HepG2 (cell line): Measurements from ENCODE around the gene NDUFB7. TPM values are rescaled to one million over a fixed set of nuclear protein-coding genes. Genes with fewer than 3 reads are reported as not detected.
A peak's percentile ranks its signal among the peaks of the same experiment; 100 is the strongest.

Experiments used
- ASH2L ChIP-seq: fragments of 300-600, 200-600 bp; sonication (generic); IDR thresholded peaks from 2 replicates; pipeline ENCODE4 v1.7.0; 2017; ENCODE audit warnings: low read depth, mild to moderate bottlenecking, moderate library complexity, mixed read lengths, low read length; ENCODE audit not compliant: insufficient read length
- HNF4A ChIP-seq: sonication (generic); formaldehyde crosslinking; IDR thresholded peaks from 2 replicates; pipeline ENCODE4 v1.4.0; 2020; ENCODE audit warnings: missing genetic modification reagents
- KMT2A ChIP-seq: sonication (generic); formaldehyde crosslinking; IDR thresholded peaks from 2 replicates; pipeline ENCODE4 v1.4.0; 2020; ENCODE audit warnings: missing genetic modification reagents
- MAF1 ChIP-seq: sonication (generic); formaldehyde crosslinking; IDR thresholded peaks from 2 replicates; pipeline ENCODE4 v1.5.0; 2020; ENCODE audit warnings: missing genetic modification reagents, borderline replicate concordance
- MED13 ChIP-seq: sonication (generic); formaldehyde crosslinking; IDR thresholded peaks from 2 replicates; pipeline ENCODE4 v1.5.0; 2020; ENCODE audit warnings: missing genetic modification reagents
- MED8 ChIP-seq: sonication (generic); formaldehyde crosslinking; IDR thresholded peaks from 2 replicates; pipeline ENCODE4 v1.8.1; 2023; ENCODE audit warnings: mild to moderate bottlenecking, missing genetic modification reagents; ENCODE audit not compliant: insufficient replicate concordance
- SIN3A ChIP-seq: IDR thresholded peaks from 2 replicates; pipeline ENCODE4 v1.6.1; 2011; ENCODE audit warnings: low read depth, mild to moderate bottlenecking, control low read depth, low read length, borderline replicate concordance
- SPEN ChIP-seq: sonication (generic); formaldehyde crosslinking; IDR thresholded peaks from 2 replicates; pipeline ENCODE4 v1.5.1; 2020; ENCODE audit warnings: low read depth, mild to moderate bottlenecking, missing genetic modification reagents
- SRSF1 ChIP-seq: fragments of 200-400 bp; formaldehyde crosslinking; optimal IDR thresholded peaks from 2 replicates; pipeline ENCODE3; 2017; ENCODE audit warnings: mild to moderate bottlenecking, low read depth, low read length, moderate library complexity
- XBP1 ChIP-seq: sonication (generic); formaldehyde crosslinking; IDR thresholded peaks from 2 replicates; pipeline ENCODE4 v1.5.0; 2020; ENCODE audit warnings: missing genetic modification reagents
- ZBTB7A ChIP-seq: sonication (generic); formaldehyde crosslinking; IDR thresholded peaks from 2 replicates; pipeline ENCODE4 v1.8.0; 2022; ENCODE audit warnings: mild to moderate bottlenecking, missing genetic modification reagents
- ZNF282 ChIP-seq: fragments of 450-650 bp; IDR thresholded peaks from 2 replicates; pipeline ENCODE4 v1.6.1; 2018; ENCODE audit not compliant: partially characterized antibody
- ZNF367 ChIP-seq: sonication (generic); formaldehyde crosslinking; IDR thresholded peaks from 2 replicates; pipeline ENCODE4 v1.4.0; 2020; ENCODE audit warnings: missing genetic modification reagents, borderline replicate concordance
- ZNF460 ChIP-seq: sonication (generic); formaldehyde crosslinking; IDR thresholded peaks from 2 replicates; pipeline ENCODE4 v1.5.1; 2020; ENCODE audit warnings: missing genetic modification reagents, mild to moderate bottlenecking, borderline replicate concordance
- ZNF619 ChIP-seq: sonication (generic); formaldehyde crosslinking; IDR thresholded peaks from 2 replicates; pipeline ENCODE4 v1.4.0; 2020; ENCODE audit warnings: mild to moderate bottlenecking, missing genetic modification reagents
- polyA plus RNA-seq, 8 experiments: library from polyadenylated mRNA; depleted of rRNA in 3 of 8; stranded (reverse) in 7 of 8; unstranded in 1 of 8; fragments of >200 nt; fragmentation: Illumina TruSeq in 4 of 8; extraction: Trizol in 4 of 8; gene quantifications; 2 replicates each; pipeline versions ENCODE4 v1.2.1 to v1.2.3, GENCODE V29; 2011 to 2016; ENCODE audit warnings: low read depth in 4 of 8, missing spikeins in 1 of 8, mixed read lengths in 1 of 8; ENCODE audit not compliant: insufficient read depth in 1 of 8
- total RNA-seq, 5 experiments: library from RNA; depleted of rRNA; stranded (reverse); fragments of >200 nt; fragmentation: Illumina TruSeq; extraction: Trizol; gene quantifications; 2 replicates each; pipeline ENCODE4 v1.2.3, GENCODE V29; 2016; ENCODE audit warnings: low read depth in 1 of 5
- TF ChIP-seq, protein P1 (sequence below): sonication (generic); formaldehyde crosslinking; IDR thresholded peaks from 2 replicates; pipeline ENCODE4 v1.4.0; 2020; ENCODE audit warnings: missing genetic modification reagents
- TF ChIP-seq, protein P2 (sequence below): sonication (generic); formaldehyde crosslinking; IDR thresholded peaks from 2 replicates; pipeline ENCODE4 v1.4.0; 2020; ENCODE audit warnings: missing genetic modification reagents
- TF ChIP-seq, protein P3 (sequence below): sonication (generic); formaldehyde crosslinking; IDR thresholded peaks from 2 replicates; pipeline ENCODE4 v1.4.0; 2020; ENCODE audit warnings: missing genetic modification reagents
- TF ChIP-seq, protein P4 (sequence below): sonication (generic); formaldehyde crosslinking; IDR thresholded peaks from 2 replicates; pipeline ENCODE4 v1.4.0; 2020; ENCODE audit warnings: missing genetic modification reagents
- TF ChIP-seq, protein P5 (sequence below): sonication (generic); formaldehyde crosslinking; conservative IDR thresholded peaks from 2 replicates; pipeline ENCODE4 v1.4.0; 2020; ENCODE audit warnings: missing genetic modification reagents
- TF ChIP-seq, protein P6 (sequence below): sonication (generic); formaldehyde crosslinking; IDR thresholded peaks from 2 replicates; pipeline ENCODE4 v1.5.0; 2020; ENCODE audit warnings: missing genetic modification reagents

NDUFB7 gene
- total and polyA plus RNA-seq, 2 of the 13 experiments (the other 11 are each of a cell fraction or from before 2014, with no cell fraction given): 156 to 198 TPM

DNA sequence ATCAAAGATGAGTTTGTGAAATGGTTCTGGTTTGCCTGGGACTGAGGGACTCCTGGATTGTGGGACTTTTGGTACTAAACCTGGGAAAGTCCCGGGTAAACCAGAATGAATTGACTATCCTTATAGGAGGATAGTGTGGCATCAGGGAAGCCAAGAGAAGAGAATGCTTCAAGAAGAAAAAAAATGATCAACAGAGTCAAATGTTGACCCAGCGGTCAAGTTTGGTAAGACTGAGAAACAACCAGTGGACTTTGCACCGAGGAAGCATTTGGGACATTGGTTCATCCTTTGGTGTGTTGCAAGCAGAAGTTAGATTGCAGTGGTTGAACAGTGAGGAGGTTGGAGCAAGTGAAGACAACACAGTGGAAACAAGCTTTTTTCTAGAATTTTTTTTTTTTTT is 44.5 kb upstream of the NDUFB7 start (continued):
- TF ChIP-seq, protein P1, sequence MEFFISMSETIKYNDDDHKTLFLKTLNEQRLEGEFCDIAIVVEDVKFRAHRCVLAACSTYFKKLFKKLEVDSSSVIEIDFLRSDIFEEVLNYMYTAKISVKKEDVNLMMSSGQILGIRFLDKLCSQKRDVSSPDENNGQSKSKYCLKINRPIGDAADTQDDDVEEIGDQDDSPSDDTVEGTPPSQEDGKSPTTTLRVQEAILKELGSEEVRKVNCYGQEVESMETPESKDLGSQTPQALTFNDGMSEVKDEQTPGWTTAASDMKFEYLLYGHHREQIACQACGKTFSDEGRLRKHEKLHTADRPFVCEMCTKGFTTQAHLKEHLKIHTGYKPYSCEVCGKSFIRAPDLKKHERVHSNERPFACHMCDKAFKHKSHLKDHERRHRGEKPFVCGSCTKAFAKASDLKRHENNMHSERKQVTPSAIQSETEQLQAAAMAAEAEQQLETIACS (CRISPR knock-in tag): no peak
- TF ChIP-seq MED8 (no peak), SRSF1 (no peak), MAF1 (no peak), ASH2L (no peak), ZNF619 (CRISPR knock-in tag) (no peak), ZNF282 (no peak), HNF4A (peak; percentile 95), ZNF367 (no peak), SPEN (CRISPR knock-in tag) (no peak), XBP1 (no peak), SIN3A (no peak), ZNF460 (no peak), KMT2A (CRISPR knock-in tag) (no peak), MED13 (CRISPR knock-in tag) (no peak), ZBTB7A (CRISPR knock-in tag) (no peak)
- TF ChIP-seq, protein P2, sequence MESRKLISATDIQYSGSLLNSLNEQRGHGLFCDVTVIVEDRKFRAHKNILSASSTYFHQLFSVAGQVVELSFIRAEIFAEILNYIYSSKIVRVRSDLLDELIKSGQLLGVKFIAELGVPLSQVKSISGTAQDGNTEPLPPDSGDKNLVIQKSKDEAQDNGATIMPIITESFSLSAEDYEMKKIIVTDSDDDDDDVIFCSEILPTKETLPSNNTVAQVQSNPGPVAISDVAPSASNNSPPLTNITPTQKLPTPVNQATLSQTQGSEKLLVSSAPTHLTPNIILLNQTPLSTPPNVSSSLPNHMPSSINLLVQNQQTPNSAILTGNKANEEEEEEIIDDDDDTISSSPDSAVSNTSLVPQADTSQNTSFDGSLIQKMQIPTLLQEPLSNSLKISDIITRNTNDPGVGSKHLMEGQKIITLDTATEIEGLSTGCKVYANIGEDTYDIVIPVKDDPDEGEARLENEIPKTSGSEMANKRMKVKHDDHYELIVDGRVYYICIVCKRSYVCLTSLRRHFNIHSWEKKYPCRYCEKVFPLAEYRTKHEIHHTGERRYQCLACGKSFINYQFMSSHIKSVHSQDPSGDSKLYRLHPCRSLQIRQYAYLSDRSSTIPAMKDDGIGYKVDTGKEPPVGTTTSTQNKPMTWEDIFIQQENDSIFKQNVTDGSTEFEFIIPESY (CRISPR knock-in tag): no peak; the same call in 1 of the 2 replicates
- TF ChIP-seq, protein P3, sequence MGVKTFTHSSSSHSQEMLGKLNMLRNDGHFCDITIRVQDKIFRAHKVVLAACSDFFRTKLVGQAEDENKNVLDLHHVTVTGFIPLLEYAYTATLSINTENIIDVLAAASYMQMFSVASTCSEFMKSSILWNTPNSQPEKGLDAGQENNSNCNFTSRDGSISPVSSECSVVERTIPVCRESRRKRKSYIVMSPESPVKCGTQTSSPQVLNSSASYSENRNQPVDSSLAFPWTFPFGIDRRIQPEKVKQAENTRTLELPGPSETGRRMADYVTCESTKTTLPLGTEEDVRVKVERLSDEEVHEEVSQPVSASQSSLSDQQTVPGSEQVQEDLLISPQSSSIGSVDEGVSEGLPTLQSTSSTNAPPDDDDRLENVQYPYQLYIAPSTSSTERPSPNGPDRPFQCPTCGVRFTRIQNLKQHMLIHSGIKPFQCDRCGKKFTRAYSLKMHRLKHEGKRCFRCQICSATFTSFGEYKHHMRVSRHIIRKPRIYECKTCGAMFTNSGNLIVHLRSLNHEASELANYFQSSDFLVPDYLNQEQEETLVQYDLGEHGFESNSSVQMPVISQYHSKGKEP (CRISPR knock-in tag): no peak
- TF ChIP-seq, protein P4, sequence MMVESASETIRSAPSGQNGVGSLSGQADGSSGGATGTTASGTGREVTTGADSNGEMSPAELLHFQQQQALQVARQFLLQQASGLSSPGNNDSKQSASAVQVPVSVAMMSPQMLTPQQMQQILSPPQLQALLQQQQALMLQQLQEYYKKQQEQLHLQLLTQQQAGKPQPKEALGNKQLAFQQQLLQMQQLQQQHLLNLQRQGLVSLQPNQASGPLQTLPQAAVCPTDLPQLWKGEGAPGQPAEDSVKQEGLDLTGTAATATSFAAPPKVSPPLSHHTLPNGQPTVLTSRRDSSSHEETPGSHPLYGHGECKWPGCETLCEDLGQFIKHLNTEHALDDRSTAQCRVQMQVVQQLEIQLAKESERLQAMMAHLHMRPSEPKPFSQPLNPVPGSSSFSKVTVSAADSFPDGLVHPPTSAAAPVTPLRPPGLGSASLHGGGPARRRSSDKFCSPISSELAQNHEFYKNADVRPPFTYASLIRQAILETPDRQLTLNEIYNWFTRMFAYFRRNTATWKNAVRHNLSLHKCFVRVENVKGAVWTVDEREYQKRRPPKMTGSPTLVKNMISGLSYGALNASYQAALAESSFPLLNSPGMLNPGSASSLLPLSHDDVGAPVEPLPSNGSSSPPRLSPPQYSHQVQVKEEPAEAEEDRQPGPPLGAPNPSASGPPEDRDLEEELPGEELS (CRISPR knock-in tag): 0 out of 2 replicates have a peak, but pooled peaks have one; percentile 24
- TF ChIP-seq, protein P5, sequence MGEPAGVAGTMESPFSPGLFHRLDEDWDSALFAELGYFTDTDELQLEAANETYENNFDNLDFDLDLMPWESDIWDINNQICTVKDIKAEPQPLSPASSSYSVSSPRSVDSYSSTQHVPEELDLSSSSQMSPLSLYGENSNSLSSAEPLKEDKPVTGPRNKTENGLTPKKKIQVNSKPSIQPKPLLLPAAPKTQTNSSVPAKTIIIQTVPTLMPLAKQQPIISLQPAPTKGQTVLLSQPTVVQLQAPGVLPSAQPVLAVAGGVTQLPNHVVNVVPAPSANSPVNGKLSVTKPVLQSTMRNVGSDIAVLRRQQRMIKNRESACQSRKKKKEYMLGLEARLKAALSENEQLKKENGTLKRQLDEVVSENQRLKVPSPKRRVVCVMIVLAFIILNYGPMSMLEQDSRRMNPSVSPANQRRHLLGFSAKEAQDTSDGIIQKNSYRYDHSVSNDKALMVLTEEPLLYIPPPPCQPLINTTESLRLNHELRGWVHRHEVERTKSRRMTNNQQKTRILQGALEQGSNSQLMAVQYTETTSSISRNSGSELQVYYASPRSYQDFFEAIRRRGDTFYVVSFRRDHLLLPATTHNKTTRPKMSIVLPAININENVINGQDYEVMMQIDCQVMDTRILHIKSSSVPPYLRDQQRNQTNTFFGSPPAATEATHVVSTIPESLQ (CRISPR knock-in tag): no peak
- TF ChIP-seq, protein P6, sequence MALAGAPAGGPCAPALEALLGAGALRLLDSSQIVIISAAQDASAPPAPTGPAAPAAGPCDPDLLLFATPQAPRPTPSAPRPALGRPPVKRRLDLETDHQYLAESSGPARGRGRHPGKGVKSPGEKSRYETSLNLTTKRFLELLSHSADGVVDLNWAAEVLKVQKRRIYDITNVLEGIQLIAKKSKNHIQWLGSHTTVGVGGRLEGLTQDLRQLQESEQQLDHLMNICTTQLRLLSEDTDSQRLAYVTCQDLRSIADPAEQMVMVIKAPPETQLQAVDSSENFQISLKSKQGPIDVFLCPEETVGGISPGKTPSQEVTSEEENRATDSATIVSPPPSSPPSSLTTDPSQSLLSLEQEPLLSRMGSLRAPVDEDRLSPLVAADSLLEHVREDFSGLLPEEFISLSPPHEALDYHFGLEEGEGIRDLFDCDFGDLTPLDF (CRISPR knock-in tag): no peak
